Ectodermal cell (in vitro differentiated cells): ENCODE results near the gene POTEE. TPM values are rescaled to one million over a fixed set of nuclear protein-coding genes. Genes with fewer than 3 reads are reported as not detected.
"Not testable (repeated sequence)": the region's sequence is repeated elsewhere in the genome, so short reads cannot be mapped to it uniquely, and the experiment has no call there.

Experiments
- H3K27ac ChIP-seq: 2 replicates; pipeline ENCODE4 v1.7.0; 2013; ENCODE audit warnings: mild to moderate bottlenecking, low read depth, low read length; ENCODE audit not compliant: insufficient read depth, poor library complexity, severe bottlenecking
- H3K27me3 ChIP-seq: 2 replicates; pipeline ENCODE4 v1.7.0; 2013; ENCODE audit warnings: mild to moderate bottlenecking, low read length; ENCODE audit not compliant: insufficient read depth, control insufficient read depth, poor library complexity, severe bottlenecking
- H3K36me3 ChIP-seq: one replicate; pipeline ENCODE4 v1.7.0; 2013; ENCODE audit warnings: low read length; ENCODE audit not compliant: control insufficient read depth, insufficient read depth
- H3K4me1 ChIP-seq: one replicate; pipeline ENCODE4 v1.7.0; 2013; ENCODE audit warnings: low read length; ENCODE audit not compliant: control insufficient read depth, insufficient read depth
- H3K4me3 ChIP-seq: 2 replicates; pipeline ENCODE4 v1.7.0; 2013; ENCODE audit warnings: low read depth, low read length, control low read depth; ENCODE audit not compliant: insufficient read depth
- H3K9me3 ChIP-seq: 2 replicates; pipeline ENCODE4 v1.7.0; 2013; ENCODE audit warnings: mild to moderate bottlenecking, low read length, moderate library complexity; ENCODE audit not compliant: control insufficient read depth
- WGBS, 2 experiments: methylation state at CpG; one replicate each; pipeline ENCODE4 v1.1.7; 2013; ENCODE audit warnings: missing lambda C conversion rate in 2 of 2; 5-methylcytosine and 5-hydroxymethylcytosine counted together
- polyA plus RNA-seq, 4 experiments: library from polyadenylated mRNA; stranded (reverse); fragments of 50-300 nt; gene quantifications; one replicate each; pipeline ENCODE4 v1.2.3, GENCODE V29; 2013

The POTEE gene
- not detected for polyA plus RNA-seq (2013, experiment 1 of 4)
- 0.18 TPM for polyA plus RNA-seq (2013, experiment 2 of 4)
- polyA plus RNA-seq (2013, experiment 3 of 4) = 0.16 TPM
- polyA plus RNA-seq (2013, experiment 4 of 4) = 0.24 TPM

GRCh38 chr2:131209030-131209772 is at the start of gene POTEE:
Gene POTEE, plus strand, starts transcription at chr2:131209536. Its CDS starts 8,867 bp downstream, at chr2:131218403.
- not testable (repeated sequence) for H3K27me3 ChIP-seq, H3K4me3 ChIP-seq, H3K9me3 ChIP-seq, H3K36me3 ChIP-seq, H3K27ac ChIP-seq, H3K4me1 ChIP-seq
- 94 to 95% methylated on average over 18 to 19 of the region's 33 CpGs for WGBS, 2 experiments

GRCh38 chr2:131165562-131165961 is 43.8 kb upstream of the POTEE start:
- H3K27ac ChIP-seq, H3K27me3 ChIP-seq, H3K36me3 ChIP-seq, H3K9me3 ChIP-seq, H3K4me1 ChIP-seq, H3K4me3 ChIP-seq: not testable (repeated sequence)
- 85 to 99% methylated on average over 5 of the region's 5 CpGs for WGBS, 2 experiments

- Histone ChIP-seq H3K36me3 (no peaks in the 10 kb centered on the region), H3K9me3 (no peaks in the 10 kb centered on the region), H3K4me1 (no peaks in the 10 kb centered on the region), H3K27me3 (no peaks in the 10 kb centered on the region), H3K27ac (no peak overlapping the region), H3K4me3 (no peak overlapping the region)
- WGBS, 2 experiments = 94 to 98% methylated on average over 4 to 5 of the region's 5 CpGs
These were observed 40.8 kb upstream of the POTEE start for GRCh38 chr2:131168538-131168937.

- not testable (repeated sequence) for H3K9me3 ChIP-seq, H3K4me3 ChIP-seq, H3K27ac ChIP-seq, H3K27me3 ChIP-seq, H3K36me3 ChIP-seq, H3K4me1 ChIP-seq
- 91 to 92% methylated on average over 8 to 10 of the region's 10 CpGs for WGBS, 2 experiments
These were observed 31.3 kb upstream of the POTEE start for GRCh38 chr2:131178050-131178449.

- H3K4me3 ChIP-seq = not testable (repeated sequence)
- whole genome bisulfite sequencing, 2 experiments = 90 to 93% methylated on average over 15 of the region's 15 CpGs
These were observed 30.5 kb upstream of the POTEE start for GRCh38 chr2:131178721-131179418.

GRCh38 chr2:131181451-131181850 is 27.9 kb upstream of the POTEE start:
- not testable (repeated sequence) for H3K36me3 ChIP-seq, H3K4me3 ChIP-seq, H3K27ac ChIP-seq, H3K4me1 ChIP-seq, H3K27me3 ChIP-seq, H3K9me3 ChIP-seq
- WGBS, 2 experiments = 96 to 98% methylated on average over 4 of the region's 4 CpGs

More at GRCh38 chr2:131178721-131179418, 30.5 kb upstream of the POTEE start:
- not testable (repeated sequence) for H3K4me1 ChIP-seq, H3K36me3 ChIP-seq, H3K9me3 ChIP-seq, H3K27ac ChIP-seq, H3K27me3 ChIP-seq

- not testable (repeated sequence) for H3K9me3 ChIP-seq, H3K27me3 ChIP-seq, H3K4me1 ChIP-seq, H3K36me3 ChIP-seq, H3K4me3 ChIP-seq, H3K27ac ChIP-seq
- WGBS, 2 experiments = 18 to 22% methylated on average over 3 of the region's 3 CpGs
These were observed 15.9 kb upstream of the POTEE start for GRCh38 chr2:131193421-131193820.

- not testable (repeated sequence) for H3K27me3 ChIP-seq, H3K27ac ChIP-seq, H3K9me3 ChIP-seq, H3K36me3 ChIP-seq, H3K4me1 ChIP-seq, H3K4me3 ChIP-seq
- WGBS, 2 experiments = 91 to 97% methylated on average over 2 of the region's 2 CpGs
These were observed 13.2 kb upstream of the POTEE start for GRCh38 chr2:131196186-131196585.

GRCh38 chr2:131201098-131201497 is 8.2 kb upstream of the POTEE start:
- Histone ChIP-seq H3K27me3 (no peaks in the 10 kb centered on the region), H3K27ac (no peak overlapping the region), H3K9me3 (no peaks in the 10 kb centered on the region), H3K4me3 (no peak overlapping the region), H3K4me1 (no peaks in the 10 kb centered on the region), H3K36me3 (no peaks in the 10 kb centered on the region)
- 96% methylated on average over 14 of the region's 14 CpGs for WGBS, 2 experiments

- not testable (repeated sequence) for H3K27me3 ChIP-seq, H3K4me3 ChIP-seq, H3K27ac ChIP-seq, H3K4me1 ChIP-seq, H3K9me3 ChIP-seq, H3K36me3 ChIP-seq
- 89 to 94% methylated on average over 7 of the region's 9 CpGs for WGBS, 2 experiments
These were observed 1.5 kb upstream of the POTEE start for GRCh38 chr2:131207839-131208238.
